Loucy (cell line): Measurements from ENCODE around the gene AKAP9.

Experiments used
- H2AFZ ChIP-seq: fragments of 200-600 bp; sonication (generic); 2 replicates; pipeline ENCODE4 v1.6.0; 2016; ENCODE audit warnings: antibody characterized with exemption, mild to moderate bottlenecking, low read length, moderate library complexity
- H3F3A ChIP-seq: fragments of 200-600 bp; 2 replicates; pipeline ENCODE4 v1.6.0; 2016; ENCODE audit warnings: antibody characterized with exemption, low read depth, mild to moderate bottlenecking
- H3K27me3 ChIP-seq: fragments of 200-600 bp; sonication (generic); 2 replicates; pipeline ENCODE4 v1.6.1; 2014; ENCODE audit warnings: low read length, mild to moderate bottlenecking; ENCODE audit not compliant: insufficient read depth, poor library complexity, severe bottlenecking
- H3K36me3 ChIP-seq: fragments of 200-600 bp; sonication (generic); 2 replicates; pipeline ENCODE4 v1.6.1; 2016; ENCODE audit warnings: low read length; ENCODE audit not compliant: insufficient read depth
- H3K4me1 ChIP-seq: fragments of 200-600 bp; sonication (generic); 2 replicates; pipeline ENCODE4 v1.5.1; 2014; ENCODE audit warnings: low read length, mild to moderate bottlenecking; ENCODE audit not compliant: insufficient read depth, poor library complexity, severe bottlenecking
- H3K4me2 ChIP-seq: fragments of 200-600 bp; sonication (generic); 2 replicates; pipeline ENCODE4 v1.6.0; 2014; ENCODE audit warnings: antibody characterized with exemption, low read length, low read depth, mild to moderate bottlenecking; ENCODE audit not compliant: poor library complexity, severe bottlenecking
- H3K4me3 ChIP-seq: fragments of 200-600 bp; sonication (generic); 2 replicates; pipeline ENCODE4 v1.5.1; 2014; ENCODE audit warnings: low read length, mild to moderate bottlenecking, mixed read lengths; ENCODE audit not compliant: poor library complexity, severe bottlenecking
- H3K79me2 ChIP-seq: fragments of 200-600 bp; sonication (generic); 2 replicates; pipeline ENCODE4 v1.6.1; 2014; ENCODE audit warnings: low read length; ENCODE audit not compliant: insufficient read depth
- H3K9ac ChIP-seq: fragments of 200-600 bp; sonication (generic); 2 replicates; pipeline ENCODE4 v1.6.0; 2014; ENCODE audit warnings: mild to moderate bottlenecking, low read depth, low read length, moderate library complexity; ENCODE audit not compliant: poor library complexity, severe bottlenecking
- H3K9me2 ChIP-seq: fragments of 200-600 bp; sonication (generic); replicated peaks from 2 replicates; pipeline ENCODE4 v1.6.1; 2016; ENCODE audit warnings: low read depth, low read length, mixed read lengths
- H3K9me3 ChIP-seq: fragments of 200-600 bp; sonication (generic); 2 replicates; pipeline ENCODE4 v1.6.1; 2014; ENCODE audit warnings: mild to moderate bottlenecking, antibody characterized with exemption, low read length, low read depth; ENCODE audit not compliant: insufficient read depth
- H4K20me1 ChIP-seq: fragments of 200-600 bp; sonication (generic); 2 replicates; pipeline ENCODE4 v1.6.0; 2014; ENCODE audit warnings: antibody characterized with exemption, low read length, mild to moderate bottlenecking; ENCODE audit not compliant: insufficient read depth, poor library complexity, severe bottlenecking
- CTCF ChIP-seq: fragments of 200-600 bp; sonication (generic); conservative IDR thresholded peaks from 2 replicates; pipeline ENCODE4 v1.5.1; 2014; ENCODE audit warnings: mild to moderate bottlenecking, antibody characterized with exemption, low read length
- EZH2phosphoT487 ChIP-seq: fragments of 200-600 bp; IDR thresholded peaks from 2 replicates; pipeline ENCODE4 v1.6.1; 2018; ENCODE audit warnings: antibody characterized with exemption, mild to moderate bottlenecking, moderate library complexity, borderline replicate concordance

The AKAP9 gene

GRCh38 chr7:92156990-92157389 is 216.3 kb downstream of the AKAP9 start:
- TF ChIP-seq CTCF (no peak), EZH2phosphoT487 (no peak)
- Histone ChIP-seq H2AFZ (no peak overlapping the region), H3K9ac (no peak overlapping the region), H3K79me2 (no peaks in the 10 kb centered on the region), H3F3A (no peaks in the 10 kb centered on the region), H3K9me3 (no peaks in the 10 kb centered on the region), H3K4me2 (no peak overlapping the region), H3K4me1 (no peaks in the 10 kb centered on the region), H3K27me3 (no peaks in the 10 kb centered on the region), H3K36me3 (no peaks in the 10 kb centered on the region), H3K4me3 (no peak overlapping the region), H4K20me1 (no peaks in the 10 kb centered on the region), H3K9me2 (no peaks in the 10 kb centered on the region)

GRCh38 chr7:92158660-92159575 is 218.3 kb downstream of the AKAP9 start:
- no peak for TF ChIP-seq CTCF
- TF ChIP-seq EZH2phosphoT487, result no peak
- H3K9me3 ChIP-seq, result no peaks in the 10 kb centered on the region
- H3K79me2 ChIP-seq, result no peaks in the 10 kb centered on the region
- H3K9me2 ChIP-seq, result no peaks in the 10 kb centered on the region
- peak overlapping the region; percentile 0 for H3K4me2 ChIP-seq
- no peaks in the 10 kb centered on the region for H3K27me3 ChIP-seq
- H3K4me1 ChIP-seq, result no peaks in the 10 kb centered on the region
- no peaks in the 10 kb centered on the region for H3F3A ChIP-seq
- H3K36me3 ChIP-seq, result no peaks in the 10 kb centered on the region
- no peak overlapping the region for H3K9ac ChIP-seq
- H3K4me3 ChIP-seq, result no peak overlapping the region
- H2AFZ ChIP-seq, result peak overlapping the region; percentile 32; the same call in 1 of the 2 replicates
- H4K20me1 ChIP-seq, result no peaks in the 10 kb centered on the region
